ENCODE data around the gene CNTN4.

Gene CNTN4

DNA sequence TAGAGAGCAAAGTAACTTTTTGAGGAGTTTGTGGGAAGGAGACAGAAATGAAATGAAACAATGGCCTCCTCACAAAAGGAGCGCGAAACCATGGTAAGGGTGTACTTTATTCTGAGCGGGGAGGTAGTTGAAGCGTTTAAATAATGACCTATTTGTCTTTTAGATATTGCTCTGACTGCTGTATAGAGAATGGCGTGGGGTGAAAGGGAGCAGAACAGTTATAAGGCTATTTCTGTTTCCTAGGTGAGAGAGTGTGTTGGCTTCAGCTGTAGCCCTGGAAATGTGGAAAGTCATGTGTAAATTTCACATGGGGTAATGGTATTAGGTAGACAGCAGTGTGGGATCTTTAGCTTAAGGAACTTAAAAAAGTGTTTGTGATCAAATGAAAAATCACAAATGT, 54.9 kb downstream of the CNTN4 start:
- no peak for DNase-seq

DNA sequence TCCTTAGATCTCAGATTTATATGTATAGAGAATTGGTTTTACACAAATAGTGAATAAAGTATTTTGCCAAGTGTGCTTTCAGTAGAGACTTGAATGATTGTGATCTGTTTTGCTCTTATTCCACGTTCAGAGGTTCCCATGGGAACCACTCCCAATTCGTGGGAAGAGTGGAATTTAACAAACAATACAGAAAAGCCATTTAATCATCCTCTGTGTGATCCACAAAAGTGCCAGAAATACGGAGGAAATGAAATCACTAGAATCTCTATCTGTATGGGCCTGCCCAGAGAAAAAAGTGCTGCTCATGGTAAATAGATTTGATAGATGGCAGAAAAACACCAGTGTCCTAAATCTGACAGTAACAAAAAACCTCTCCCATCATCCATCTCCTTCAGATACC, 56.0 kb downstream of the CNTN4 start:
- no peak for DNase-seq

DNA sequence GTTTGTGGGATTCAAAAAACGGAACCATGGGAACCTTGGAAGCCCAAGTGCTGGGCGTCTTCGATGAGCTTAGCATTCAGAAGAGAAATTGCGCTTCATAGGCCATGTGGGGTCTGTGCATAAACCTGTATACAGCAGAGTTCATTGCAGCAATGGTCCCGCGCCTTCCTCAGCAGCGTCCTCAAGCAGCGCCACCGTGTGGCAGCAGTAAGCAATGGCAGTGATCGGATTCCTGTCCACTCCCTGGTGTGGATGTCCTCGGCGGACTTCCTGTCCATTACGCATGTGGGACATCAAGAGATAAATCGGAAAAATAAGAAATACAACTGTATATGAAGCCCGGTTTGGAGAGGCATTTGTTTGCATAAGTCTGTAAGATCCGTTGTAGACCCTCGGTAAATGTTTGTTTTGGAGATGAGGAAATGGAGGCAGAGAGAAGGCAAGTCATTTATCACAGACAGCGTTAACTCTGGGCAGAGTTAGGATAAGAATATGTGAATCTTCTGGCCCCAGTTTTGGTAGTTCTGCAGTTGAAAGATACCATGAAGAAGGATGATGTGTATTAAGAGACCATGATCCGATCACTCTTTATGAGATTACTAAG, 57.7 kb downstream of the CNTN4 start:
- DNase-seq = no peak

DNA sequence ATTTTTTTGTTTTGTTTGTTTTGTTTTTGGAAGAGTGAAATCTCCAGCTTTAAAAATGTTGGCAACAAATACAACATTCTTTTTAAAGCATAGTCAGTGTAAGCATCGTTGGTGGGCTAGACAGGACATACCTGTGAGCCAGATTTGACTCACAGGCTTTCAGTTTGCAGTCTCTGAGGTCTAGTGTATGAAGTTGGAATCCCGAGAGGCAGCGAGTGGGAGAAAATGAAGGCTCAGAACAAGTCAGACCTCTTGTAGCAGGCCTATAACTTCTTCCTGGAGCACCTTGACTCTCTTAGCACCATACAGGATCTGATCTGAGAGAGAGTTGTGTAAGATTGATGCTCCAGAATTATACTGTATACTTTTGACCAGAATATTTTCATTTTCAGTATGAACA, 60.2 kb downstream of the CNTN4 start:
- no peak for DNase-seq

DNA sequence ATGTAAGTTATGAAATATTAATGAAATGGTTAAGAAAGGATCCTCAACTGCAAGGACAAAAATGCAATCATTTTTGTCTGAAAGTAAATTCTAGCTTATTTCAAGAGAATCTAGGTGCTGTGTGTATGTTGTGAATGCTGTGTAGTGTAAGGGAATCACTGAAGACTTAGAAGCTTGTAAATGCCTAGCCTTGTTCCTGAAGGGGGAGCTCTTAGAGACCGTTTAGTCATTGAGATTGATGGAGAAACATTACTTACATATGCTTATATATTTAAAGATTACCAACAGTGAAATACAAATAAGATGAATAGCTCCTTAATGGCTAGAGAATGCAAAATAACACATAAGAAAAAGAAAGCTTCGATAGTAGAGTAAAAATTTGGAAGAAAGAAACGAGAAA, 67.9 kb downstream of the CNTN4 start:
- DNase-seq = no peak

DNA sequence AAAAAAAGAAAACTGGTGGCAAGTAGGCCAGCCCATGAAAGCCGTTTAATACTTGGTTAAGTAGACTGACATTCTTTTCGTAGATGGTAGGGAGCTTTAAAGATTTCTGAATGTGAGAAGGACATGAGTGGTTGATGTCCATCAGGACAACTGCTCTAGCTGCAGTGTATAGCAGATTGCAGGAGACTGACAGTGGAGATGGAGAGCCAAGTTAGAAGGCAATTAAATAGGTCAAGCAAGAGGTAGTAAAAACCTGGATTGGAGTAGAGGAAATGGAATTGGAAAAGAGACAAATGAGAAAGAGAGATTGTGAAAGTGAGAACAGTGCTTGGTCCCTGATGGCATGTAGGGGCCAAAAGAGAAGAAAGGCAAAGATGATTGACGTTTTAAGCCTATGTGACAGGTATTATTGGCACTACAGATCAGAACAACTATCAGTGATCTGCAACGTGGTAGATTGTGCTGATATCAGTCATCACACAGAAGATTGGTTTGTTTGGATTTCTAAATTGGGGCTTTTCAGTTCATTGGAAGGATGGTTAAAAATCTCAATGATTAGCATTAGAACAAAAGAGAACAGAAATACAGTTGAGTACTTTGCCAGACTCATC, 74.0 kb downstream of the CNTN4 start:
- no peak for DNase-seq

DNA sequence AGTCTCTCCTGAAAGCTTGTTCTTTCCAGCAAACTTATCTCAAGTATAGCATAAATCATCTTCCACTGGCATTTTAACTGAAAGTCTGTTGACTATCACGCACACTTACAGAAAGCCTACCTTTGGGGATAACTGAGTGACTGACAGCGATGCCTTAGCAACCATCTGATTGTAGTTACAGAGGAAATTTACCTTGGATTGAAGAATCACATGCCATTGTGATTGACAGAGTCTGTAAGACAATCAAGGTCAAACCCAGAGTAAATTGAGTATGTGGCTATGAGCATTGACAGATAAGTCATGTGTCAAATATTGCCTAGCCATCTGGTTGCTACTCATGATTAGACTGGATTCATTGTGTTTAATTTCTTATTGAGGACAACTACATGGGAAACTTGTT, 82.0 kb downstream of the CNTN4 start:
- no peak for DNase-seq

DNA sequence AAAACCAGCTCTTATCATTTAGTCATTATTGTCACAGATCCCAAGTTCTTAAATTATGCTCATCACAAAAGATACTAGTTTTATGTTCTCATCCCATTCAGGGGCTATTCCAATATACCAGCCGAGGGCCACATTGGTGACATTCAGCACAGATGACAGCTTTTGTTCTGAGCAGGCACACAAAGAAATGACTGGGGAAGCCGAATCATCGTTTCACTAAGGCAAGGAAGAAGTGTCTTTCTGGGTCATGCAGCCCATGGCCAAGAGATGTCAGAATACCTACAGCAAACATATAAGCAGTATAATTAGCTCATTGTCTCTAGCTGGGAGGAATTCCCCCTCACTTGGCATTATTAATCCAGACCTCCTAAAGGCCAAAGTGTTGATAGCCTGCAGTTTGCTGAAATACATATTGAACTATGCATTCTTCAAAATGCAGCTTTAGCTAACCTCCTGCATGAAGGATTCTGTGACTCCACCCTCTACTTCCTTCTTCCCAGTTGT, 100.2 kb downstream of the CNTN4 start:
- no peak for DNase-seq

DNA sequence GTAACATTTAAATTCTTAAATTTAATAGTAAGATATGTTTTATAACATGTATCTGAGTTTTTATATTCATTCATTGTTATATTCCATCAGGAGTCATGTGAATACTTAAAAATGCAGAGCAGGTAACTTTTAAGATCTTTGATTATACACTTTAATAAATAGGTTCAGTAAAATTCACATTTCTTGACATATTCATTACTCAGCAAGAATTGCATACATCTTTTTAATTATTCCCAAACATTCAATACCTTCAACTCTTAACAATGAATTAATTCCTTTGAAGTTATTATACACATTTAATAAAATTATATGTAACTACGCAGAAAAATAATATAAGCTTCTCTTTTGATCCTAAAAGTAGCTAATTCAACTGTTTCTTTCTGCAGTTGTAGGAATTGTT, 105.4 kb downstream of the CNTN4 start:
- DNase-seq = no peak

DNA sequence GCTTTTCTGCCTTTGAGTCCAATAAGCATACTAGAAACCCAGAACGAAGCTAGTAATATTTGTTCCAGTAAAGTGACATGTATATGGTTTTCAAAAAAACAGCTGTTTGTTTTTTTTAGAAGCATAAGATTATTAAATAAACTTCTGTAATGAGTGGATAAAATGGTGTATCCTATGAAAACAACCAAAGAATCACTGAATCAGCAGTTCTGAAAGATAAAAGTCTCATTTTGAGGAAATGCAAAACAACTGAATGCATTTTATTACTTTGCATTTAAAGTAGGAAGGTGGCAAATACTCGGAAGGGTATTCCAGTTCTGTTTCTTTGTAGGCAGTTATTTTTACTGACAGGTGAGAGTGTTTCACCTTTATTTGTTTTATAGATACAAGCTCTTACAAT, 107.0 kb downstream of the CNTN4 start:
- no peak for DNase-seq

DNA sequence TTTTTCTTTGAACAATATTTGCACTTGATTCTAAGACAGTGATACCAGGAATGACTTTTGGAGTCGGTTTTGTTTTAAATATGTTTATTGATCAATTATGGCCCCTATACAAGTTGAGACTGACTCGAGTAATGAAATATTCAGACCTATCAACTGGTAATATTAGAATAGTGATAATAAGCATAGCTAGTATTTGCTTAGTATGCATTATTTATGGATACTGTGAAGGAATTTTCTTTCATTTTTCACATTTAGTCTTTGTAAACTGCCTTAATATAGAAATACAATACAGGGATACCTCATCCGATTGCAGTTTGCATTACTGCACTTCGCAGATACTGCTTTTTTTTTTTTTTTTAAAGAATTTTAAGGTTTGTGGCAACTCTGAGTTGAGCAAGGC, 107.9 kb downstream of the CNTN4 start:
- DNase-seq = no peak

DNA sequence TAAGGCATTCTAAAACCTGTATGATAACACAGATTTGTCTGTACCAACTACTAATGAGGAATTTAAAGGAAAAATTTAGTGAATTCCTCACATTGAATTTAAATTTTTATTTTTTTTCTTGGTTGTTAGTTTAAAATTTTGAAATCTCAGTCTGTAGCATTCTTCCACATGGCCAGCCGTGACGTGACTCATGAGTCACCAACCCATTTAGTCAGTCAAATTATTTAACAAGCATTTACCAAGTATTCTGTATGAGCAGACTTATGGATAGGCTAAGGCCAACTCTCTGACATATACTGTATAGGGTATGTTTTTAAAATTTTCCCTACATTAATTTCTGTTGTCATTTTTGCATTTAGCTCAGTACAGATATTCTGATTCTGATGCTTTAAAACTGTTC, 112.9 kb downstream of the CNTN4 start:
- no peak for DNase-seq

DNA sequence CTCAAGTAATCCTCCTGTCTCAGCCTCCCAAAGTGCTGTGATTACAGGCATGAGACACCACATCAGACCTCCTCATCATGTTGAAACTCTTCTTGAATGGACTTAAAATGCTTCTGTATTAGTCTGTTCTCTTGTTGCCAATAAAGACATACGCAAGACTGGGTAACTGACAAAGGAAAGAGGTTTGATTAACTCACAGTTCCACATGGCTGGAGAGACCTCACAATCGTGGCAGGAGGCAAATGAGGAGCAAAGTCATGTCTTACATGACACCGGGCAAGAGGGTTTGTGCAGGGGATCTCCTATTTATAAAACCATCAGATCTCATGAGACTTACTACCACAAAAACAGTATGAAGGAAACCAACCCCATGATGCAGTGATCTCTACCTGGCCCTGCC, 113.5 kb downstream of the CNTN4 start:
- DNase-seq = no peak

DNA sequence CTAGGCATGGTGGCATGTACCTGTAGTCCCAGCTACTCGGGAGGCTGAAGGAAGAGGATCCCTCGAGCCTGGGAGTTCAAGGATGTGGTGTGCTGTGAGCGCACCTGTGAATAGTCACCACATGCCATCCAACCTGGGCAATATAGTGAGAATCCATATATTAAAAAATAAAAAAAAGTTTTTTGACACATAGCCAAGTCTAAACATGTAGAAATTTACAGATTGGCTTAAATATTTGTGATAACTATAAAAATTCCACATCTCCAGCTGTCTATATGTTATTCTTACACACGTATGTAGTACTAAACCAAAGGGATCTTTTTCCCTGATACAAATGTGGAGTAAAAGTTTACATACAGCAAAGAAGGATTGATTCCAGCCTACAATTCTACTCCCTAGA, 119.7 kb downstream of the CNTN4 start:
- no peak for DNase-seq

DNA sequence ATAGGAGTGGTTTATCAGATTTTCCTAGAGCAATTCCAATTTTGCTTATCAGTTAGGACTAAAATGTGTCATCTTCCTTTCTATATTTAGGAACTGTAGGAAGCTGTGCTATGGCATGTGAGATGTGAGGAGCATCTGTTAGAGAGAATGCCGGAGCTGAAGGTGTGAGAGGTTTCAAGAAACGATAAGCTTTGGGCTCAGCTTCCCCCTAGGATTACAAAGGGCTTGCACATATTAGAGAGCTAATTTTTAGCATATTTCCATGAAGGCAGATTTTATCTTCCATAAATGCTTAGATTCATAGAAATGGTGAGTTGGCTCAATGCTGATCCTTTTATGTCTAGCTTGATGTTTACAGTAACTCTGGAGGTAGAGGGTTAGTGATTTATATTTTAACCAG, 120.2 kb downstream of the CNTN4 start:
- no peak for DNase-seq

DNA sequence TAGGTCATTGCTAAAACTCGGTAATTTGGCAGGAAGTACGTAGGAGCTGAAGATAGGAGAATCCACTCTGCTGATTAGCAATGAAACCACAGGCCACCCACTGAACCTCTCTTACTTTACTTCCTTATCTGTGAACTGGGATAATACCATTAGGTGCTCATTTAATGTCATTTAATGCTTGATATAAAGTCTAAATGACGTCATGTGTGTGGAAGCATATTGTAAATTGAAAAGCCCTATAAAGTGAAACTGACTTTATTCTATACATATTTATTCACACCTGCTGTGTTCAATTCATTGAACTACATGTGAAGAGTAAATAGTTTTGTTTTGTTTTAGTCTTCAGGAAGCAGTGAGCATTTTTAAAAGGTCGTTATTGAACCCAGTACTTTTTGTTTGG, 137.5 kb downstream of the CNTN4 start:
- DNase-seq = no peak

DNA sequence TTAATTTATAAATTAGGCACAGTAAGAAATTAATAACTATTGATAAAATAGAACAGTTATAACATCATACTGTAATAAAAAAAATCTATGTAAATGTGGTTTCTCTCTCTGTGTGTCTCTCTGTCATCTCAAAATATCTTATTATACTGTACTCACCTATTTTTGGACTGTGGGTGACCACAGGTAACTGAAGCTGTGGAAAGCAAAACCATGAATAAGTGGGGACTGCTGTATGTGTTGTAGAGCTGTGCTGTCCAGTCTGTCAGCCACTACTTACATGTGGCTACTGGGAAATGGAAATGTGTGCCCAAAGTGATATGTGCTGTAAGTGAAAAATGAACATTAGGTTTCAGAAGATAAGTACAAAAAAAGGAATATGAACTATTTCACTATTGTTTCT, 145.5 kb downstream of the CNTN4 start:
- DNase-seq = no peak

DNA sequence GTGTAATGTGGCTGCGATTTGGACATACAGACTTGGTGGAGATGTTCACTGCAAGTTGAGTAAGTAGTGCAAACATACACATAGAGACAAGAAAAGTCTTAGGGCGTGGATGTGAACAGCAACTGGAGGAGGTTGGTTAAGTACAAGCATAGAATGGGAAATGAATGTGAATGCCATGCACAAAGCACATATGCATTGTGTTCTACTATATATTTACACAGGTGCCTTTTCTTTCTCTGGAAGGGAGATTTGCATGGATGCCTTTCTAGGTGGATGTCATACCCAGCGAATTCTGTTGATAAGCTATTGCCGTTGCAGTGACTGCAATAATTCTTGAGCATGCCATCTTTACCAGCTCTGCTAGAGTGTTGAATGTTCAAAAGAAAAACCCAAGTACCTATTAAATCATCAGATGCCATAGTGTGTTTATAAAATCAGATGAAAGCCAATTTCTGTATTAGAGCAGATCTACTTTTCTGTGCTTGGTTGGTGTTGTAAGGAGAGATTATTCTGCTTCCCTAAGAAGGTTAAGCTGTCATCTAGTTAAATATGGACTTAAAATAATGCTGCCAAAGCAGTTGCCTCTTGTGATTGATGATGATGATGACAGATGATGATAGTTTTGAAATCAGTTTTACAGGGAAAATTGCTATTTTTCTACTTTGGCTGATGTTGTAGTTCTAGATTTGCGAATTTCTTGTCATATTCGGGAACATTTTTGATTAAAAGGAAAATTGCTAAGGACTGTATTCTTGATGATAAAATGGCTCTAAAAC, 148.4 kb downstream of the CNTN4 start:
- no peak for DNase-seq

DNA sequence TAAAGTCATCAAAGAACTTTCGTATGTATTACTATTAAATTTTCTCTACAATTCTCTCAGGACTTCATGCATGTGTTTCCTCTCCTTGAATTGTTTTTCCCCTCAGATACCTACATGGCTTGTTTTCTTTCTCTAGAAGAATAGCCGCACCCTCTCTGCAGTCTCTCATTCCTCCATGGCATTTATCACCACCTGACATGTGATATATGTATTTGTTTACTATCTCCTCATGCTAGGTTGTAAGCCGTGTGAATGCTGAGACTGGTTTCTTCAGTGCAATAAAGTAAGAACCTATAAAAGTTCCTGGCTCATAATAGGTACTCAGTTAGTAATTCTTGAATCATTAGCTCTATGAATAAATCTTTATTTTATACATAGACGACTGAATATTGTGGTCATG, 149.2 kb downstream of the CNTN4 start:
- DNase-seq = no peak

DNA sequence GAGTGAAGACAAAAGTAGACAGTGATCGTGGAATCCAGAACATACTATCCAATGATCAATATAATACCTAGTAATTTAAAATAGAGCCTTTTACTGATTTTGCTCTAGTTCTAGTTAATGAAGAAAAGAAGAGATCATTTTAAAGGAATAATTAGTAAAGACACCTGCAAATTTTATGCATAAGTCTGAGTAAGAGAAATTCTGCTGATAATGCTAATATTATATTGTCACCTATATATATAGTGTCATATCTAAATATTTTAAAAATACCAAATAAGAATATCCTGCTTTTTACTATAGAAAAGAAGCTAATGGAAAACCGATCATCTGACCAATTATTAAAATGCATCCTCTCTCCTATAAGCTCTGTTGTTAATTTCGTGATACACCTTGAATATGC, 152.1 kb downstream of the CNTN4 start:
- DNase-seq = no peak

DNA sequence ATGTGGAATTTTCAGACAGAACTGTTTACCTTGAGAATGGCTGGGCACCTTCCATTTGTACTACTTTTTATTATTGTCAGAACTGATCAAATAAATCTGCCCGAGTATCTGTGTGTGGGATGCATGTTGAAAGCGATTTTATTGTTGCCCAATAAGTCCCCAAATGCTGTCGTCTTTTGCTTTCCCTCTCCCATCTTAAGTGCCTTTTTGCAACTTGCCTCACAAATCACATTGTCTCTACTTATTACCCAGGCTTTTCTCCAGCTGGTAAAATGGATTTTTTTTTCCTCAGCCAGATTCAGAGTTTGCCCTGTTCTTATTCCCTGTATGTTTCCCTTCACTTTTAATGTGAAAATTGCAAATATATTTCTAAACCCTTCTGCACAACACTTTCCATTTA, 163.1 kb downstream of the CNTN4 start:
- no peak for DNase-seq

DNA sequence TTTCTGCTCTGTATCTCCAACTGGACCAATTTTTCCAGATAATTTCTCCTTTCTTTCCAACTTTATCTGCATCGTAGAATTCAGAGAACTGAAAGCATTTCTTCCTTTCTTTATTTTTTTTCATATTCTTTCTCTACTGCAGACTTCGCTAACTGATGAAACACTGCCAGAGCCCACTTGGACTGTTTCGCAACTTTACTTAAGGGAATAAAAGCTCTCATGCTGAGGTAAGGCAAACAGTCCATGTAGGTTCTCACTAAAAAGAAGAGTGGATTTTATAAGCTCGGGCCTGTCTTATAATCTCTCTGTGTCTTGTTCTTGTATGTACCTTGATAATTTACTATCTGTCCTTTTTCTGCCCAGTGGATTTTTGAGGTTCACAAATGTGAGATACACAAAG, 163.5 kb downstream of the CNTN4 start:
- no peak for DNase-seq

DNA sequence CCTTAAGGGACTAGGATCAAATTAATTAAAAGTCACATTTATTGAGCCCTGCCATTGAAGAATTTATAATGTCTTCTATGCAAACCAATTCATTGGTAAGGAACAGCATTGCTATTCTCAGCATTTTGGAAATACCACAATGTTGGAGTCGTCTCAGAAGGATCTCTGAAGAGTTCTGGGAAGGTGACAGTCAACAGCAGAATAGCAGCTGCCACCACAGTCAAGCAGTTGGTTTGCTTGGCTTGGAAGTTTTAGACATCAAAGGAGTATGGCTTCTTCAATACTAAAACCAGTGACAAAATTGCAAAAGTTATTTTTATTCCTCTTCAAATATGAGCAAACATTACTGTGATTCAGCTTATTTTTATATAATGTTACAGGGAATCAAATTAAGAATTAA, 167.9 kb downstream of the CNTN4 start:
- DNase-seq = no peak

DNA sequence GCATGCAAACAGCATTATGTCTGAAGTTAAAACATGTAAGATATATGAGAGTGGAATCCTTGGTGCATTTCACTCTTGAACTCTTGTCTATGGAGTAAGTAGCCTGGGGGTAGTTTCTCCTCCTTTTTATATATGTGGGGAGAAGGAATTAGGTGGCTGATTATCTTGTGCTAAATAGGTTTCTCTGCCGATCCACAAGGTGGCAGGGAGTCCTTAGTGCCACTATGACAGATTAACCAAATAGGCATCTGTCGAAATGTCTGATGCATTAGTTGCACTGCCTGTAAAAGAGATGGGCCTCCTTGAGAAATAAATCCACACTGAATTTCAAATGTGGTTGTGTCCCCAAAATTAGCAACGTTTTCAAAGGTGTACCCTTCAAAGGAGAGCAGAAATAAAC, 170.1 kb downstream of the CNTN4 start:
- no peak for DNase-seq

DNA sequence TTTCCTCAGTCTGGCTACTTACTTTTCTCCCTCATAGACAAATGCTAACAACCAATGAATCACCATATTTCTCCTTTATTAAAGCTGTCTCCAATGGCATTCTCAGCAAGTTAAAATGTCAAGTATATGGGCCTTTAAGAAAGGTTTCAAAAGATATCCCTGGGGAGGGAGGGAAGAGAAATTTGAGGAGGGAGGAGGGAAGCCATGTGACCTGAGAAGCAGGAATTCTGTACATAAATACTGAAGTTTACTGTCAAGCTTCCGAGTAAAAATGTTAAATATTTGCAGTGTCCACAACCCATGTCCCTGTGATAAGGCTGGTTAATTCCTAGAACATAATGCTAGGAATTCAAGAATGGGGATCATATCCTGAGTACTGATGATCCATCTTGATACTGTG, 175.9 kb downstream of the CNTN4 start:
- no peak for DNase-seq
